KOPT-K1 (cell line): Measurements from ENCODE around the gene RELN.

Experiments used
- H3K27ac ChIP-seq: fragments of 200-600 bp; sonication (generic); 2 replicates; pipeline ENCODE4 v1.5.1; 2016; ENCODE audit warnings: antibody characterized with exemption, mild to moderate bottlenecking, low read depth, low read length; ENCODE audit not compliant: poor library complexity, severe bottlenecking
- H3K36me3 ChIP-seq: fragments of 200-600 bp; sonication (generic); 2 replicates; pipeline ENCODE4 v1.5.1; 2017; ENCODE audit warnings: antibody characterized with exemption, mild to moderate bottlenecking, low read length, moderate library complexity; ENCODE audit not compliant: insufficient read depth
- H3K9me3 ChIP-seq: fragments of 200-600 bp; sonication (generic); 2 replicates; pipeline ENCODE4 v1.5.1; 2017; ENCODE audit warnings: antibody characterized with exemption, low read length, mild to moderate bottlenecking; ENCODE audit not compliant: insufficient read depth, poor library complexity, severe bottlenecking

The RELN gene

GRCh38 chr7:103762065-103762760 lies 227.2 kb downstream of the RELN start:
- Histone ChIP-seq H3K9me3 (no peaks in the 10 kb centered on the region), H3K36me3 (no peaks in the 10 kb centered on the region), H3K27ac (no peak overlapping the region)

DNA sequence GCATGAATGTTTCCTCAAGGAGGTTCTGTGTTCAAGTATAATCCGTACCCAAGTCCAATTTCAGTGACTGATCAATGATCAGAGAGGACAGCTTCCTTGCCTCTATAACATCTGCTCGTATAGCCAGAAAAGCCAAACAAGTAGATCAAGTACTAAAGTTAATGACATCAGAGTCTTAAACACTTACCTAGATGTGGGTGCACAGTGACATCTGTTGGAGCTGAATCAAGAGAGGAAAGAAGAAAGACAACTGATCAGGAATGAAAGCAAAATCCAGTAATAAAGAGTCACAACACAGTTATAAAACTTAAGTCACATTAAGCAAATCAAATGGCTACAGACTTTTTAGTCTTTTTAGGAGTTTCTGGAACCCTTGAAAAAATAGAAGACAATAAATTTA lies 236.5 kb downstream of the RELN start:
- no peak overlapping the region for H3K27ac ChIP-seq
- H3K9me3 ChIP-seq: no peaks in the 10 kb centered on the region
- no peaks in the 10 kb centered on the region for H3K36me3 ChIP-seq

DNA sequence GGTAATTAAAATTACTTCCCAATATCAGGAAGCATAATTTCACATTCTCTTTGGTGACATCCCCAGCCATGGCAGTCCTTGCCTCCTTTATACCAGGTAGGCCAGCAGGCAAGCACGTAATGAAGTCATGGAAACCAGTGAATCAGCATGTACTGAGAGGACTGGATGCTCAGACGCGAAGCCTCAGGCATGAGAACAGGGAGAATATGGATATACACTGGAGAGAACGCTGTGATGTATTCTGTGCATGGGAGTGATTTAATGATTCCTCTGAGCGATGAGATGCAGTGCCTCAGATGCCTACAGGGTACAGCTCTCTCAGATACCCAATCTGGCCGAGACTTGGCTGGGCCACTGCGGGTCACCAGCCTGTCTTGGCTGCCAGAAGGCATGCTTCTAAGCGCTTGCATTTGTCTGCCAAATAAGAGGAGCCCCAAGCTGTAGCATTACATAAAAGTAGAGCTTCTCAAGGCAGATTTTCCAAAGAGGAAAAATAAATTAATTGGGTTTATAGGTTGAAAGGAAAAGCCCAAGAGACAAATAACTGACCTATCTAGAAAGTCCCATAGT lies 238.1 kb downstream of the RELN start:
- Histone ChIP-seq H3K36me3 (no peaks in the 10 kb centered on the region), H3K9me3 (no peaks in the 10 kb centered on the region), H3K27ac (no peak overlapping the region)

- no peak overlapping the region for H3K27ac ChIP-seq
Measured at GRCh38 chr7:103748680-103749079, 240.8 kb downstream of the RELN start.

GRCh38 chr7:103735377-103735776 lies 254.1 kb downstream of the RELN start:
- no peak overlapping the region for H3K27ac ChIP-seq
- no peaks in the 10 kb centered on the region for H3K36me3 ChIP-seq

More at GRCh38 chr7:103748680-103749079, 240.8 kb downstream of the RELN start:
- Histone ChIP-seq H3K9me3 (no peaks in the 10 kb centered on the region), H3K36me3 (no peaks in the 10 kb centered on the region)

DNA sequence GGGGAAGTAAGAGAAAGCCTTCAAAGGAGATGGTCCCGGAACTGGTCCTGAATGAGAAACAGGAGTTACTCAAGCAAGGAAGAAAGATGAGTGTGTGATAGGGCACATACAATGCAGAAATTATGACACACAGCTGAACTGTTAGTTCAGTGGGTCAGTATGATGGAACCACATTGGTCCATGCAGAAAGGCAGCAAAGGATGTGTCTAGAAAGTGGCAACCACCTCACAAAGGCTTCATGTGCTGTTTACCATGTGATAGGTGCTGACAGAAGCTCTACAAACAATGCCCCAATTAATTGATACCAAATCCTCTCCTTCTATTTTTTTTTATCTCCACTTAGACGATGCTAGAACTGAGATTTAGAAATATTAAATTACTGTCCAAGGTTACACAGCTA lies 258.3 kb downstream of the RELN start:
- H3K27ac ChIP-seq: no peak overlapping the region
- no peaks in the 10 kb centered on the region for H3K36me3 ChIP-seq
- H3K9me3 ChIP-seq: no peaks in the 10 kb centered on the region

More at GRCh38 chr7:103735377-103735776, 254.1 kb downstream of the RELN start:
- no peaks in the 10 kb centered on the region for H3K9me3 ChIP-seq

GRCh38 chr7:103729026-103729425 lies 260.4 kb downstream of the RELN start:
- Histone ChIP-seq H3K9me3 (no peaks in the 10 kb centered on the region), H3K36me3 (no peaks in the 10 kb centered on the region), H3K27ac (no peak overlapping the region)

DNA sequence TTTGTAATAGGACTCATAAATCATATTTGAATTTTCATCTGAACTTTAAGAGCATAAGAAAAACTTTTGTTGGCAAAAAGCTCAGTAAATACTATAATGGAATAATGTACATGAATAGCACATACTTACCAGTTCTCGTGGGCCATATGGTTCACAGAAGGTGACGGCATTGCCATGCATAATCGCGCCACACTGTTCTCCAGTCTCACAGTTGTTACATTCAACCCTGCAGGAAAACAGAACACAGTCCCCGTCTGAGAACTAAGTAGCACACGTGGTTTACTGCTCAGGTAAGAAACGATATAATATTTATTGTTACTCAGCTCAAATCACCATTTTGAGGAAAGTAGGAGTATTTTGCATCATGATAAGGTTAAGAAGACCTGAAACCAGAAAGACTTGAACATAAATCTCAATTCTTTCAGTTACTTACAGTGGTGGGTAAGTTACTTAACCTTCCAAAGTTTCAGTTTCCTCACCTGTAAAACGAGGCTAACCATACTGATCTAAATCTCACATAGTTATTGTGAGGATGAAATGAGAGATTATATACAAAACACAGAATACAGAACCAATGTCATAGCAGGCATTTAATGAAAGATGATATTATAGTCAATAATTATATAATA lies 261.4 kb downstream of the RELN start:
- Histone ChIP-seq H3K9me3 (no peaks in the 10 kb centered on the region), H3K27ac (no peak overlapping the region), H3K36me3 (no peaks in the 10 kb centered on the region)

- H3K27ac ChIP-seq: no peak overlapping the region
- H3K9me3 ChIP-seq: no peaks in the 10 kb centered on the region
- no peaks in the 10 kb centered on the region for H3K36me3 ChIP-seq
Measured at GRCh38 chr7:103719070-103719469, 270.4 kb downstream of the RELN start.

GRCh38 chr7:103718482-103719061 lies 270.9 kb downstream of the RELN start:
- Histone ChIP-seq H3K27ac (no peak overlapping the region), H3K36me3 (no peaks in the 10 kb centered on the region), H3K9me3 (no peaks in the 10 kb centered on the region)

- no peaks in the 10 kb centered on the region for H3K36me3 ChIP-seq
- no peak overlapping the region for H3K27ac ChIP-seq
- no peaks in the 10 kb centered on the region for H3K9me3 ChIP-seq
Measured at GRCh38 chr7:103717574-103717973, 271.9 kb downstream of the RELN start.

GRCh38 chr7:103715376-103716120 lies 273.9 kb downstream of the RELN start:
- no peaks in the 10 kb centered on the region for H3K36me3 ChIP-seq
- H3K27ac ChIP-seq: no peak overlapping the region
- no peaks in the 10 kb centered on the region for H3K9me3 ChIP-seq

- Histone ChIP-seq H3K36me3 (no peaks in the 10 kb centered on the region), H3K9me3 (no peaks in the 10 kb centered on the region), H3K27ac (no peak overlapping the region)
Measured at GRCh38 chr7:103714376-103714927, 275.0 kb downstream of the RELN start.

- Histone ChIP-seq H3K36me3 (no peaks in the 10 kb centered on the region), H3K9me3 (no peaks in the 10 kb centered on the region), H3K27ac (no peak overlapping the region)
Measured at GRCh38 chr7:103712991-103713778, 276.3 kb downstream of the RELN start.
